Fibroblast of pulmonary artery (primary cell): ENCODE data around the gene HOXB3.

Experiments
- DNase-seq: peaks from one replicate; pipeline ENCODE4 v3.0.0-alpha.2; 2010; ENCODE audit warnings: low read depth
- H3K4me3 ChIP-seq: replicated peaks from 2 replicates; pipeline ENCODE4 v1.5.1; 2011; ENCODE audit warnings: low read depth, mild to moderate bottlenecking, control low read depth, low read length, moderate library complexity
- CTCF ChIP-seq: IDR thresholded peaks from 2 replicates; pipeline ENCODE4 v1.5.1; 2011; ENCODE audit warnings: mild to moderate bottlenecking, control low read depth, low read length, inconsistent platforms; ENCODE audit errors: missing control alignments

The HOXB3 gene

DNA sequence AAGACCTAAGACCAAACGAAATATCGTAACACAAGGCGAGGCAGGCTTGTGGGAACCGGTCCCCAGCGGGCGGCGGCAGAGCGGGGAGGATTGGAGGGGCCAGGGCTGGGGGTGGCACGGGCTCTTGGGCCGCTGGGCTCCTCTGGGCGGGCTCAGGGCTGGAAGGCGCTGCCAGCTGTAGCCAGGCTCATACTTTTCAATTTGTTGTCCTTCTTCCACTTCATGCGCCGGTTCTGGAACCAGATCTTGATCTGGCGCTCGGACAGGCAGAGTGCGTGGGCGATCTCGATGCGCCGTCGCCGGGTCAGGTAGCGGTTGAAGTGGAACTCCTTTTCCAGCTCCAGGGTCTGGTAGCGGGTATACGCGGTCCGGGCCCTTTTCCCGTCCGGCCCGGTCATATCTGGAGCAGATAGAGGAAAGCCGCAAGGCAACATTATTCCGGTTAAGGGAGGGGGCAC, 2.0 kb upstream of the HOXB3 start:
- DNase-seq: no peak
- no peak for TF ChIP-seq CTCF
- H3K4me3 ChIP-seq: peak overlapping the region; percentile 48

GRCh38 chr17:48591255-48592056, 1.4 kb upstream of the HOXB3 start:
- peak overlapping the region; percentile 48 for H3K4me3 ChIP-seq
- no peak for TF ChIP-seq CTCF
- DNase-seq: no peak

DNA sequence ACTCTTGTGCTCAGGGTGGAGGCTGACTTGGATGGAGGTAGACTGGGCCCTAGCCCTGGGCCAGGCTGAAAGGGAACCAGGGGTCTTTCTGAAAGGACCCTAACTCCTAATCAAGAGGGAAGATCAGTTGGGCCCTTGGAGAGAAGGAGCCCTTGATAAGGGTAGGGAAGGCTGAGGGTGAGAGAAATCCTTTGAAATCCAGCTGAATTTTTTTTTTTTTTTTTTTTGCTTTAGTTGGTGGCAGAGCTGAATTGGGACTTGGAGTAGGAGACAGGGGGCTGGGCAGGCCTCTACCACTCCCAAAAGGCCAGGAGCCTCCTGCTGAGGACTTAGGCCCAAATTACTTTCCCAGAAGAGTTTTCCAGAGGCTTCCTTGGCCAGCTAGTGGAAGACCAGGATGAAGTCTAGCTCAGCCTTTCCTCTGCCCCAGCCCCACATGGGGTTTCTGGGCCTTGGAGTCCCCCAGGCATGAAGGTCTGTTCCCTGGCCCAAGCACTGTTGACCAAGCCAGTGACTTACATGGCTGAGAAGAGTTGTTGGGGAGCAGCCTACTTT, 643 bp upstream of the HOXB3 start:
- no peak for DNase-seq
- no peak for TF ChIP-seq CTCF
- H3K4me3 ChIP-seq: no peak overlapping the region

GRCh38 chr17:48589060-48589830, 796 bp downstream of the HOXB3 start:
- no peak for TF ChIP-seq CTCF
- DNase-seq: no peak
- H3K4me3 ChIP-seq: peak overlapping the region; percentile 19

DNA sequence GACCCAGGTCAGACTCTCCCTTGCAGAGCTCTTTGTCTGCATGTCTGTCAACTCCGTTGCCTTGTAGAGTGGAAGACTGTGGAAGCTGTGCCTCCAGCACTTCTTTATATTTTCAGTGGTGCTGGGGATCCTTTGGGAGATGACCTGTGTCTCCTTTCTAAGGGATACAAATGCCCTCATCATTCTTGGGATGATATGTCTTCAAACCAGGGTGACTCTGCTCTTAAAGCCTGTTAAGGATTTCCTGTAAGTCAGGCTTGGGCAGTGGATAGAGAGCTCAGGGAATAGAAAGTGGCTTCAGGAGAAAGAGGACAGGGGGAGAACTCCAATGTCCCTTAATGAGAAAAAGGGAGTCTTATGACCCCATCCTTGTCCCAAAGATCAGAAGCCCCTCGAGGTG, 1.5 kb downstream of the HOXB3 start:
- DNase-seq: no peak
- H3K4me3 ChIP-seq: no peak overlapping the region

DNA sequence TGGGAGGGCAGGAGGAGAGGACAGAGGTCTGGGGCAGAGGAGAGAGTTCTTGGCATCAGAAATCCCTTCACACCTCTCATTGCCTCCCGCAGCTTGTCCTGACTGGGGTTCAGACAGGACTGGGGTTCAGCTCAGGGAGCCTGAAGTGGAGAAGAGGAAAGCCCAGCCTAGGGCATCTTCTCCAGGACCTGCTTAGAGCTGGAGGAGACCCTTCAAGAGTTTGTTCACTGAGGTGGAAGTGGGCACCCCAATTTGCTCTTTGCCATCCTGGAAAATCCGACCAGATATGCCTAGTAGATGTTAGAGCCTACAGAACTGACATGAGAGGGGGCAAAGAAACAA, 2.0 kb downstream of the HOXB3 start:
- DNase-seq: no peak
- H3K4me3 ChIP-seq: no peak overlapping the region
- no peak for TF ChIP-seq CTCF

More for the DNA sequence above, 1.5 kb downstream of the HOXB3 start:
- TF ChIP-seq CTCF: no peak
